RWPE1 (cell line): Measurements from ENCODE around the gene LMBR1.

Experiments used
- CTCF ChIA-PET: fragments of 350-600 bp; sonication (Branson Sonifier 250); formaldehyde crosslinking; extraction: SDS; loops from one replicate; lab custom pipeline; 2021; lab: Yijun Ruan, JAX
- POLR2A ChIA-PET: fragments of 400-600 bp; formaldehyde crosslinking; extraction: SDS; loops from one replicate; lab custom pipeline; 2020; ENCODE audit warnings: antibody characterized with exemption; ENCODE audit not compliant: low non-redundant PET; lab: Yijun Ruan, JAX
- DNase-seq: peaks from one replicate; pipeline ENCODE4 v3.0.0; 2012; ENCODE audit warnings: low spot score
- H3K27ac ChIP-seq: fragments of 450-650 bp; 2 replicates; pipeline ENCODE4 v1.5.1; 2017
- CTCF ChIP-seq: fragments of 450-650 bp; conservative IDR thresholded peaks from 2 replicates; pipeline ENCODE4 v1.5.1; 2017; ENCODE audit warnings: low read depth, mild to moderate bottlenecking

Gene LMBR1

DNA sequence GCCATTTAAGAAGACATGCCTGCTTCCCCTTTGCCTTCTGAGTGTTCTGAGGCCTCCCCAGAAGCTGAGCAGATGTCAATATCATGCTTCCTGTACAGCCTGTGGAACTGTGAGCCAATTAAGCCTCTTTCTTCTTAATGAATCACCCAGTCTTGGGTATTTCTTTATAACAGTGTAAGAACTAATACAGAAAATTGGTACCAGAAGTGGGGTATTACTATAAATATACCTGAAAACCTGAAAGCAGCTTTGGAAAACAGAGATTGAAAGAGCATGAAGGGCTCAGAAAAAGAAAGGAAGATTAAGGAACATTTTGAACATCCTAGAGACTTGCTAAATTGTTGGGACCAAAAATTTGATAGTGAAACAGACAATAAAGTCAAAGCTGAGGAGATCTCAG lies 264.4 kb downstream of the LMBR1 start:
- H3K27ac ChIP-seq: no peak overlapping the region
- TF ChIP-seq CTCF: no peak
- no peak for DNase-seq
- CTCF ChIA-PET: no interaction called here
- POLR2A ChIA-PET: no interaction called here
